GM12873 (cell line): Measurements from ENCODE around the gene JMJD7.

Source experiments
- TF ChIP-seq, protein P1 (sequence below): IDR thresholded peaks from 2 replicates; pipeline ENCODE4 v1.5.1; 2012; ENCODE audit warnings: low read depth, mild to moderate bottlenecking, moderate library complexity, low read length, control low read depth; ENCODE audit not compliant: insufficient read depth; ENCODE audit errors: missing control alignments

JMJD7 gene

DNA sequence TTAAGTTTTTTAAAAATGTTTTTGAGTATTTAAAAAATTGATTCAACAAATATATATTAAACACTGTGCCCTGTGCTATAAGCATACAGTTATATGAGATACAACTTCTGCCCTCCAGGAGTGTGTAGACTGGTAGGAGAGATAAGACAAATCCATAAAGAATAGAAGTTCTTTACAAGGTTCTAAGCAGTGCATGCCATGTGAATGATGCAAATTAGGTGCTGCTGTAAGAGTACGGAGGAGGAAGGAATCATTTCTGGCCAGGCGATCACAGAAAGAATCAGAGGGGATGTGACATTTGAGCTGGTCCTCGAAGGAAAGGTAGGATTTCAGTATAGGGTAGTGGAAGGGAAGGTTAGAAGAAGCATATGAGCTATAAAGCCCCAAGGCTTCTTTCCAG, 39.6 kb upstream of the JMJD7 start:
- TF ChIP-seq, protein P1, sequence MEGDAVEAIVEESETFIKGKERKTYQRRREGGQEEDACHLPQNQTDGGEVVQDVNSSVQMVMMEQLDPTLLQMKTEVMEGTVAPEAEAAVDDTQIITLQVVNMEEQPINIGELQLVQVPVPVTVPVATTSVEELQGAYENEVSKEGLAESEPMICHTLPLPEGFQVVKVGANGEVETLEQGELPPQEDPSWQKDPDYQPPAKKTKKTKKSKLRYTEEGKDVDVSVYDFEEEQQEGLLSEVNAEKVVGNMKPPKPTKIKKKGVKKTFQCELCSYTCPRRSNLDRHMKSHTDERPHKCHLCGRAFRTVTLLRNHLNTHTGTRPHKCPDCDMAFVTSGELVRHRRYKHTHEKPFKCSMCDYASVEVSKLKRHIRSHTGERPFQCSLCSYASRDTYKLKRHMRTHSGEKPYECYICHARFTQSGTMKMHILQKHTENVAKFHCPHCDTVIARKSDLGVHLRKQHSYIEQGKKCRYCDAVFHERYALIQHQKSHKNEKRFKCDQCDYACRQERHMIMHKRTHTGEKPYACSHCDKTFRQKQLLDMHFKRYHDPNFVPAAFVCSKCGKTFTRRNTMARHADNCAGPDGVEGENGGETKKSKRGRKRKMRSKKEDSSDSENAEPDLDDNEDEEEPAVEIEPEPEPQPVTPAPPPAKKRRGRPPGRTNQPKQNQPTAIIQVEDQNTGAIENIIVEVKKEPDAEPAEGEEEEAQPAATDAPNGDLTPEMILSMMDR = no peak

DNA sequence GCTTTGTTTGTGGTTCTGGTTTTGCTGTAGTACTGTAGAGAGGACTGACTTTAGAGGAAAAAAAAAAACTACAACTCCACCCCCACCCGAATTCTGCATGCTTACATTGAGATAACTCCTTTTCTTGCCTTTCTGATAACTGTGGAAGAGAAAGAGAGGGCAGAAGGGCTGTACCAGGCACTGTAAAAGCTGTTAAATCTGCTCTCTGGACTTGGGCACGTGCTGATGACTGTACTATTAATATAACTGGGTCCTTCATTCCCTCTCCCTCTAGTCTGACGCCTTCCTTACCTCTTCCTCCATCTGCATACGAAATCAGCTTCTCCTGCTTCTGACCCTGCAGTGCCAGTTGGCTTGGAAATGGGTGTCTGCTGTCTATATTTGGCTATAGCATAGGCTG, 38.7 kb upstream of the JMJD7 start:
- TF ChIP-seq, protein P1 = no peak

DNA sequence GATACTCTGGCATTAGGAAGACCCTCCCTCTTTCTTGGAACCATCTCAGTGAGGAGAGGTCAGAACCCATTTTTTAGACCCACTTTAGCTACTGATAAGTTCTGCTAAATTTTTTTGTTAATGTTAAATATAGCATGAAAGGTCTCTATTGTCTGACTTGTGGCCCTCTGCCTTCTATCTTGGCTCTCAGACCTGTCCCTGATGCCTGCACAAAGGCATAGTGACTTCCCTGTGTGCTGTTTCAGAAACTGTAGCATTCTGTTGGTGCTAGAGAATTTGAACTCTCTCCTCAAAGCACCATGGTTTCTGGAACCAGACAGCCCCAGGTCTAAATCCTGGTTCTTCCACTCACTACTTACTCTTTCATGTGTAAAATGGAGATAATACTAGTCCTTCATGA, 38.2 kb upstream of the JMJD7 start:
- TF ChIP-seq, protein P1 = no peak

DNA sequence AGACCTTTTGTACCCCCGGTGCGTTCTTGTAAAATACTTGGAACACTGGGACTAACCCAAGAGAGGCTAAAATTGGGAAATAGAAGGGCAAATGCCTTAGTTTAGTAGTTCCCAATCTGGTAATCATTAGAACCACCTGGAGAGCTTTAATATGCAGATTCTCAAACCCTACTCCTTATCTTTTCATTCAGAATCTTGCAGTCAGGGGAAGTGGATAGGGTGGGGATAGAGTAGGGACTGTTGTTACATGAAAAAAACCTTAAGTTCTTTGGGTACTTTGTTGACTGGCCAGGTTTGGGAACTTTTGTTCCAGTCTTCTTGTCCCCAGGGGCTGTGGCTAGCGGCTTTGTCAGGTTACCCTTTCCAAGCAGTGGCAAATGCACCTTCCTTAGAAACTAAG, 37.7 kb upstream of the JMJD7 start:
- TF ChIP-seq, protein P1 = no peak

DNA sequence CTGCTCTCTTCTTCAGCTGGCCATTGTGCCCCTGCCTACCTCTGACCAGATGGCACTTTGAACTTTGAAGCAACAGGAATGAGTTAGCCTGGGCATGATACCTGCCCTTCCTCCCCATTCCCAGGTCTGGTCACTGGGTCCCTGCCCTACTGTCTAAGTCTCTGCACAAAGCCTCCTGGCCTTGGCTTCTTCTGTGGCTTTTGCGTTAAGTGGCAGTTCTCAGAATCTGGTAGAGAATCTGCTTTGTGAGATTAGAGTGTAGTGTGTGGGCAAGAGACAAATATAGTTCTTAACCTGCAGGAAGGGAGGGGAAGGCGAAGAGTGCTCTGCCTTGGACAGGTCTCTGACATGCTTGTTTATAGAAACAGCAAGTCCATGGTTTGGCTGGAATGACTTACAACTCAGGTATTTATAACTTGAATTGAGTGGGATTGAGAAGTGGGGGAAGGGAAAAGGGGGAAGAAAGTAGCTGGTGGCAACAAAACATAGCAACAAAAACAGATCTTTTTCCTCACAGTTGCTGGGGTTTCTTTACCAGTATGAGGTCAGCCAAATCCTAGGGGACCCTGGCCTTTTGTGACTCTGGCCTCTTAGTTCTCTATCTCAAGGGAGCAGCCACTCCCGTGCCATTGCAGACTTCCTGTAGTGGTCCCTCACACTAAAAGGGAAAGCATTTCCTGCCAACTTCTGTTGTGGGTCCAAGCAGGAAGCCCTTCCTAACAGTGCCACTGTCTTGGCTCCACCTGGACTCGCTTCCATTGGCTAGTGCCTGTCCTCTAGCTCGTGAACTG, 36.9 kb upstream of the JMJD7 start:
- TF ChIP-seq, protein P1 = no peak

DNA sequence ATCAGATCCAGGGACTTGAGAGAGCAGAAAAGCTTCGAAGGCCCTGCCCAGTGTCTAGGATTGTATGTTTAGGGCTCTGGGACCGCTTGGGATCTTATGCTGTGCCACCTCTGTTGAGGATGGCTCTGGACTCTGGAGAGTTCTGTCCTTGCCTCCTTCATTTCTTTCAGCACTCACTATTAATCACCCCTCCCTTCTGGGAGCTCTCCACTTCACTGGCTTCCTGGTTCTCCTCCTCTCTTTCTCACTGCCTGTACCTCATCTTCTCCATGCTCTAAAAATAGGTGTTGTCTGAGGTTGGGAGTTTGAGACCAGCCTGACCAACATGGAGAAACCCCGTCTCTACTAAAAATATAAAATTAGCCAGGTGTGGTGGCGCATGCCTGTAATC, 36.4 kb upstream of the JMJD7 start:
- TF ChIP-seq, protein P1 = no peak

DNA sequence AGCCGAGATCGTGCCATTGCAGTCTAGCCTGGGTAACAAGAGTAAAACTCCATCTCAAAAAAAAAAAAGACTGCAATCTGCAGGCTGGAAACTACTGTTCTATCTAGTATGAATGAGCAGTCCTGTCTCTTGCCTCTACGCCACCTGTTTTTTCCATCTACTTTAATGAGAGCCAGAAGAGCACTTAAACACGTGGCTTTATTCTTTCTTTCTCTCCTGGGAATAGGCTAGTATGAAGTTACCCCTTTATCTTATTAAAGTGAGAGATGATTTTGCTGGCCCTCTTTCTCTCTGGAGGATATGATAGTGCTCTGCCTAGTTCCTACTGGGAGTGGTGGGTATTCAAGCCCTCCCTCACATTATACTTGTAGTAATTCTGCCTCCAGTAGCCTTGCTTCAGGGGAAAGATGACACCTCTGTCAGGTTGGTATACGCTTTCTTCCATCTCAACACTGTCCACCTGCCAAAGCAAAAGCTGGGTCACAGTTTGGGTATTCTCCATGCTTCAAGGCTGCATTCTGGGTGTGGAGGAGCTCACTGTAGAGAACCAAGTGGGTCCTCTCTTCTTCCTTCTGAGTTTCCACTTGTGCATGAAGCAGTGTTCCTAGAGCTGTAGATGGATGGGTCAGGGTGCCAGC, 35.8 kb upstream of the JMJD7 start:
- TF ChIP-seq, protein P1 = no peak
